HEK293 (cell line): ENCODE measurements around the gene ZMPSTE24.

Experiments used
- CTCF ChIA-PET: fragments of 350-600 bp; formaldehyde crosslinking; extraction: SDS; loops from one replicate; lab custom pipeline; 2021; ENCODE audit warnings: antibody characterized with exemption; lab: Yijun Ruan, JAX
- POLR2A ChIA-PET: fragments of 300-600 bp; formaldehyde crosslinking; extraction: SDS; loops from one replicate; lab custom pipeline; 2020; ENCODE audit warnings: antibody characterized with exemption, inconsistent platforms; lab: Yijun Ruan, JAX
- H3K27ac ChIP-seq: fragments of 200-500 bp; sonication (Bioruptor generic); 2 replicates; pipeline ENCODE4 v1.5.1; 2014; ENCODE audit warnings: low read depth, low read length, control low read depth, inconsistent platforms; ENCODE audit errors: extremely low read depth
- H3K36me3 ChIP-seq, 2 experiments: fragments of 200-500 bp in 1 of 2; sonication (Bioruptor generic) in 1 of 2; 1 replicate in 1 of 2; 2 replicates in 1 of 2; pipeline ENCODE4 v1.5.1; 2014 to 2017; ENCODE audit warnings: inconsistent platforms in 2 of 2, low read length in 2 of 2; ENCODE audit not compliant: control insufficient read depth in 2 of 2, insufficient read depth in 1 of 2
- H3K4me1 ChIP-seq: fragments of 200-500 bp; sonication (Bioruptor generic); 2 replicates; pipeline ENCODE4 v1.5.1; 2014; ENCODE audit warnings: mild to moderate bottlenecking, low read length, inconsistent platforms; ENCODE audit not compliant: control insufficient read depth, insufficient read depth
- H3K4me3 ChIP-seq: 2 replicates; pipeline ENCODE4 v1.5.1; 2011; ENCODE audit warnings: low read depth, mild to moderate bottlenecking, control low read depth, low read length, moderate library complexity
- H3K9me3 ChIP-seq: fragments of 200-500 bp; sonication (Bioruptor generic); 2 replicates; pipeline ENCODE4 v1.5.1; 2014; ENCODE audit warnings: low read depth, low read length, inconsistent platforms; ENCODE audit not compliant: control insufficient read depth, insufficient read depth
- BCL11A ChIP-seq: fragments of 450-650 bp; formaldehyde crosslinking; IDR thresholded peaks from 2 replicates; pipeline ENCODE4 v1.5.1; 2016; ENCODE audit warnings: low read depth, missing biosample characterization, missing genetic modification characterization
- HOXD13 ChIP-seq: sonication (generic); formaldehyde crosslinking; IDR thresholded peaks from 2 replicates; pipeline ENCODE4 v1.8.0; 2022; ENCODE audit warnings: missing genetic modification reagents, borderline replicate concordance
- RBAK ChIP-seq: fragments of 450-650 bp; formaldehyde crosslinking; IDR thresholded peaks from 2 replicates; pipeline ENCODE4 v1.5.1; 2016; ENCODE audit warnings: missing biosample characterization, missing genetic modification characterization
- ZNF121 ChIP-seq: fragments of 450-650 bp; formaldehyde crosslinking; IDR thresholded peaks from 2 replicates; pipeline ENCODE4 v1.5.1; 2016; ENCODE audit warnings: missing biosample characterization, missing genetic modification characterization
- ZNF148 ChIP-seq: fragments of 450-650 bp; formaldehyde crosslinking; IDR thresholded peaks from 2 replicates; pipeline ENCODE4 v1.5.0; 2017; ENCODE audit warnings: missing biosample characterization, missing genetic modification characterization, borderline replicate concordance
- ZNF16 ChIP-seq: fragments of 450-650 bp; formaldehyde crosslinking; IDR thresholded peaks from 2 replicates; pipeline ENCODE4 v1.5.1; 2016; ENCODE audit warnings: low read depth, missing biosample characterization, missing genetic modification characterization
- ZNF2 ChIP-seq: fragments of 450-650 bp; formaldehyde crosslinking; IDR thresholded peaks from 2 replicates; pipeline ENCODE4 v1.5.1; 2016; ENCODE audit warnings: missing biosample characterization, missing genetic modification characterization
- ZNF37A ChIP-seq: fragments of 450-650 bp; IDR thresholded peaks from 2 replicates; pipeline ENCODE4 v1.5.1; 2018; ENCODE audit warnings: missing biosample characterization, missing genetic modification characterization
- ZNF391 ChIP-seq: fragments of 450-650 bp; formaldehyde crosslinking; IDR thresholded peaks from 2 replicates; pipeline ENCODE4 v1.5.1; 2016; ENCODE audit warnings: low read depth, missing biosample characterization, missing genetic modification characterization, borderline replicate concordance
- ZNF426 ChIP-seq: fragments of 450-650 bp; formaldehyde crosslinking; IDR thresholded peaks from 2 replicates; pipeline ENCODE4 v1.5.1; 2017; ENCODE audit warnings: missing biosample characterization, missing genetic modification characterization, mild to moderate bottlenecking, inconsistent platforms, moderate library complexity
- ZNF48 ChIP-seq: fragments of 450-650 bp; formaldehyde crosslinking; IDR thresholded peaks from 2 replicates; pipeline ENCODE4 v1.5.1; 2016; ENCODE audit warnings: missing biosample characterization, missing genetic modification characterization
- ZNF555 ChIP-seq: fragments of 450-650 bp; formaldehyde crosslinking; conservative IDR thresholded peaks from 2 replicates; pipeline ENCODE4 v1.5.1; 2017; ENCODE audit warnings: missing biosample characterization, mild to moderate bottlenecking, missing genetic modification characterization, inconsistent platforms
- ZNF600 ChIP-seq: fragments of 450-650 bp; formaldehyde crosslinking; IDR thresholded peaks from 2 replicates; pipeline ENCODE4 v1.5.1; 2016; ENCODE audit warnings: missing biosample characterization, missing genetic modification characterization
- ZNF776 ChIP-seq: fragments of 450-650 bp; formaldehyde crosslinking; IDR thresholded peaks from 2 replicates; pipeline ENCODE4 v1.5.0; 2017; ENCODE audit warnings: missing biosample characterization, missing genetic modification characterization, borderline replicate concordance
- ZNF777 ChIP-seq: fragments of 450-650 bp; formaldehyde crosslinking; IDR thresholded peaks from 2 replicates; pipeline ENCODE4 v1.5.1; 2017; ENCODE audit warnings: missing biosample characterization, missing genetic modification characterization, borderline replicate concordance
- ZNF791 ChIP-seq: fragments of 450-650 bp; formaldehyde crosslinking; IDR thresholded peaks from 2 replicates; pipeline ENCODE4 v1.5.1; 2016; ENCODE audit warnings: missing biosample characterization, missing genetic modification characterization
- ZNF837 ChIP-seq: fragments of 450-650 bp; formaldehyde crosslinking; IDR thresholded peaks from 2 replicates; pipeline ENCODE4 v1.5.1; 2016; ENCODE audit warnings: missing biosample characterization, missing genetic modification characterization
- ZSCAN5A ChIP-seq: fragments of 450-650 bp; formaldehyde crosslinking; IDR thresholded peaks from 2 replicates; pipeline ENCODE4 v1.5.1; 2016; ENCODE audit warnings: missing biosample characterization, missing genetic modification characterization
- TF ChIP-seq, protein P1 (sequence below): fragments of 450-650 bp; formaldehyde crosslinking; optimal IDR thresholded peaks from 2 replicates; pipeline ENCODE3; 2016; ENCODE audit warnings: missing biosample characterization, mild to moderate bottlenecking, missing genetic modification characterization

The ZMPSTE24 gene

DNA sequence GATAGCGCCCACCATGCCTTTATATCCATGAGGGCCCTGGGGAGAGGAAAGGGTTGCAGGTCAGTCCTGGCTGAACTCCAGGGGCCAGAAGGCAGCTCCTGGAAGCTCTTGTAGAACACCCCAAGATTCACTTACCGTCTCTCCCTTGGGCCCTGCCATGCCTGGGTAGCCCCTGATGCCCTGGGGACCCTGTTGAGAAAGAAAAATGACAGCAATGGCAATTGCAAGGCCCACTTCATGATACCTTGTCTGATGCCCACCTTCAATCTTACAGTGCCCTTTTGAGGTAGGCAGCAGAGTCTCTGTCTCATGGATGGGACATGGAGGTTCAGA lies 52.1 kb downstream of the ZMPSTE24 start:
- Histone ChIP-seq H3K4me3 (no peak overlapping the region), H3K36me3 (no peaks in the 10 kb centered on the region), H3K27ac (no peak overlapping the region)
- CTCF ChIA-PET, result interaction anchor here (0.6 to 1.7 kb wide), 2 partner anchors 98 to 157 kb away, joined by 3 to 4 read pairs; no protein-coding TSS in a partner anchor
- TF ChIP-seq ZSCAN5A (tag by site-specific recombination), result no peak
- no peak for TF ChIP-seq ZNF777 (tag by site-specific recombination)
- TF ChIP-seq ZNF791 (tag by site-specific recombination), result no peak
- no peak for TF ChIP-seq ZNF600 (tag by site-specific recombination)
- no peak for TF ChIP-seq ZNF776 (tag by site-specific recombination)
- TF ChIP-seq ZNF121 (tag by site-specific recombination), result no peak
- TF ChIP-seq BCL11A, result no peak
- no peak for TF ChIP-seq ZNF16 (tag by site-specific recombination)
- TF ChIP-seq ZNF555 (tag by site-specific recombination), result no peak
- TF ChIP-seq ZNF48 (tag by site-specific recombination), result no peak
- TF ChIP-seq ZNF2, result no peak
- no peak for TF ChIP-seq ZNF37A
- no peak for TF ChIP-seq ZNF426 (tag by site-specific recombination)
- no peak for TF ChIP-seq HOXD13 (CRISPR knock-in tag)
- no peak for TF ChIP-seq ZNF837 (tag by site-specific recombination)
- TF ChIP-seq, protein P1, sequence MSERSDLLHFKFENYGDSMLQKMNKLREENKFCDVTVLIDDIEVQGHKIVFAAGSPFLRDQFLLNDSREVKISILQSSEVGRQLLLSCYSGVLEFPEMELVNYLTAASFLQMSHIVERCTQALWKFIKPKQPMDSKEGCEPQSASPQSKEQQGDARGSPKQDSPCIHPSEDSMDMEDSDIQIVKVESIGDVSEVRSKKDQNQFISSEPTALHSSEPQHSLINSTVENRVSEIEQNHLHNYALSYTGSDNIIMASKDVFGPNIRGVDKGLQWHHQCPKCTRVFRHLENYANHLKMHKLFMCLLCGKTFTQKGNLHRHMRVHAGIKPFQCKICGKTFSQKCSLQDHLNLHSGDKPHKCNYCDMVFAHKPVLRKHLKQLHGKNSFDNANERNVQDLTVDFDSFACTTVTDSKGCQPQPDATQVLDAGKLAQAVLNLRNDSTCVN (tag by site-specific recombination), result no peak
- TF ChIP-seq, all 188 proteins: peak for 0
- no peaks in the 10 kb centered on the region; the same call in 1 of the 2 replicates for H3K4me1 ChIP-seq
- POLR2A ChIA-PET, result no interaction called here
- H3K9me3 ChIP-seq, result no peaks in the 10 kb centered on the region

DNA sequence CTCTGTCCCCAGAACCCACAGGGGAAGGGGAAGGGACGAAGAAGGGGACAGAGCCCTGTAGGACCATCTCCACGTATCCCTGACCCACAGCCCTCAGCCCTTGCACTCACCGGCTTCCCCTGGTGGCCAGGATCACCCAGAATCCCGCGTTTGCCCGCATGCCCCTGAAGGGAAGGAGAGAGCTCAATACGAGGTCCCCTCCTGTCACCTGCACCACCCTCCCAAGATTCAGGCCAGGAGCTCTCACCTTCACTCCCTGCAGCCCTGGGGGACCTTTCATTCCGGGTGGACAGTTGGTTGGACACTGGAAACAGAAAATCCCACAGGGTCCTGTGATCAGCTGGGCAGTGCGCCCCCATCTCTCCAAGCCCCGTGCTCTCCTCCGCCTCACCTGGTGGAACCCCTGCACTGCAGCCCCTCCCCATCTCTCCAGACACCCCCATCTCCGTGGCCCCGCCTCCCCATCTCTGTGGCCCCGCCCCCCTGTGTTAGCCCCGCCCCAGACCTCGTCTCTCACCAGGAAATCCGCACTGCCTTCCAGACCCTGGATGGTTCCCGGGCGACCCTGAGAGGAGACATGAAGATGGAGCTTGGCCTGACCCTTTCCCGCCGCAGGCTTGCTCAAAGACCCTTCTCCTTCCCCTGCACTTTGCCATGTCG lies 53.1 kb downstream of the ZMPSTE24 start:
- CTCF ChIA-PET, result interaction anchor here (0.7 to 1.7 kb wide), 4 partner anchors 11 to 158 kb away, joined by 3 to 4 read pairs (median 4); no protein-coding TSS in a partner anchor
- TF ChIP-seq RBAK, result no peak
- no peak for TF ChIP-seq ZNF148 (tag by site-specific recombination)
- TF ChIP-seq ZNF391 (tag by site-specific recombination), result no peak
- H3K27ac ChIP-seq, result no peak overlapping the region
- no peaks in the 10 kb centered on the region for H3K9me3 ChIP-seq
- POLR2A ChIA-PET, result no interaction called here
- H3K4me1 ChIP-seq, result no peaks in the 10 kb centered on the region; the same call in 1 of the 2 replicates
- no peak overlapping the region for H3K4me3 ChIP-seq
- H3K36me3 ChIP-seq, result no peaks in the 10 kb centered on the region
